Measurements from ENCODE around the gene CBARP. TPM values are rescaled to one million over a fixed set of nuclear protein-coding genes. Genes with fewer than 3 reads are reported as not detected.

Gene CBARP
- total RNA-seq, 1 experiment from 2014 or later: 1.9 TPM

DNA sequence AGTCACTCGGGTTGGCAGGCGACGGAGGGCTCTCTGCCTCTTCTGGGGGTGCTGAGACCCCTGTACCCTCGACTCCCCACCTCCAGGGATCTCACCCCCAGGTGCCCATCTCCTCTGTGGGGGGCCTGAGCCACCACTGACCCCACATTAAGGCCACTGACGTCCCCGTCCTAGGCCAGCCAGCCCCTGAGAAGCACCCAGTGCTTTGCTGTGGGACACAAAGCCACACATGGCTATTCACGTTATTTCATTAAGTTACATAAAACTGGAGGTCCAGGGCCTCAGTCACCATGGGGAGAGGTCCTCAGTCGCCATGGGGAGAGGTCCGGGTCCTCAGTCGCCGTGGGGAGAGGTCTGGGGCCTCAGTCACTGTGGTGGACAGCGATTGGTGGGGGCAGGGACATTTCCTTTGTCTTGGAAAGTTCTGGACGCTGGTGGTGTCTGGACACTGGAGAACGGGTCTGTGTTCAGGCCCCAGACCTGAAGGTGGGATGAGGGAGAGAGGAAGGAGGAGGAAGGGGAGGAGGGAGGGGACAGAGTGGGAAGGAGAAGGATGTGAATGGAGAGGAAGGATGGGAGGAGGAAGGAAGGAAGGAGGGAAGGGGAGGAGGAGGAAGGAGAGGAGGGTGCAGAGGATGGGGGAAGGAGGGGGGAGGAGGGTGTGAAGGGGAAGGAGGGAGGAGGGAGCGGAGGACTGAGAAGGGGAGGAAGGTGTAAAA is 43.9 kb upstream of the CBARP start:
- CTCF ChIA-PET: no interaction called here
- 0 out of 2 replicates have a peak, but pooled peaks cover 3% of the 10 kb centered on the region for H3K27me3 ChIP-seq (ENCODE audit: insufficient read depth, low read depth)
- H3K9me3 ChIP-seq (ENCODE audit: insufficient read depth, low read depth): no peaks in the 10 kb centered on the region
- POLR2A ChIA-PET (ENCODE audit: unreplicated experiment): no interaction called here
- TF ChIP-seq CTCF (conservative IDR thresholded peaks at IDR 0.05): no peak
- no peak for TF ChIP-seq EZH2 (IDR thresholded peaks at IDR 0.05; ENCODE audit: low read depth)
- H4K20me1 ChIP-seq (ENCODE audit: insufficient read depth): peaks cover 5% of the 10 kb centered on the region
- peaks cover 14% of the 10 kb centered on the region; the same call in 1 of the 2 replicates for H3F3A ChIP-seq (ENCODE audit: insufficient read depth, low read depth)
- H3K27ac ChIP-seq: no peak overlapping the region
- no peak overlapping the region for H3K4me2 ChIP-seq
- H2AFZ ChIP-seq: no peak overlapping the region
- no peaks in the 10 kb centered on the region for H3K36me3 ChIP-seq (ENCODE audit: low read depth)
- H3K4me3 ChIP-seq: no peak overlapping the region
- no peak for DNase-seq
- no peaks in the 10 kb centered on the region for H3K4me1 ChIP-seq (replicated peaks; ENCODE audit: insufficient read depth)
- BruUV-seq (replicated peaks): no TSS peak
- peaks cover 5% of the 10 kb centered on the region for H3K79me2 ChIP-seq (ENCODE audit: low read depth)
- intact Hi-C loops (cut with micrococcal nuclease; ENCODE audit: unreplicated experiment): no loop called here
- H3K9me2 ChIP-seq (ENCODE audit: insufficient read depth): no peaks in the 10 kb centered on the region

- Histone ChIP-seq H3K79me2 (ENCODE audit: low read depth) (peaks cover 13% of the 10 kb centered on the region), H3K4me1 (replicated peaks; ENCODE audit: insufficient read depth) (no peaks in the 10 kb centered on the region), H3K4me2 (no peak overlapping the region), H2AFZ (no peak overlapping the region), H3K9me3 (ENCODE audit: insufficient read depth, low read depth) (no peaks in the 10 kb centered on the region), H4K20me1 (ENCODE audit: insufficient read depth) (peaks cover 5% of the 10 kb centered on the region), H3K9me2 (ENCODE audit: insufficient read depth) (no peaks in the 10 kb centered on the region), H3K36me3 (ENCODE audit: low read depth) (no peaks in the 10 kb centered on the region), H3K27me3 (ENCODE audit: insufficient read depth, low read depth) (no peaks in the 10 kb centered on the region), H3F3A (ENCODE audit: insufficient read depth, low read depth) (peaks cover 14% of the 10 kb centered on the region; the same call in 1 of the 2 replicates), H3K27ac (no peak overlapping the region), H3K4me3 (no peak overlapping the region)
- BruUV-seq (replicated peaks): no TSS peak
- POLR2A ChIA-PET (ENCODE audit: unreplicated experiment): no interaction called here
- CTCF ChIA-PET: interaction anchor here (0.7 kb wide), 1 partner anchor 40 kb away, joined by 3 read pairs; no protein-coding TSS in a partner anchor
- TF ChIP-seq CTCF (conservative IDR thresholded peaks at IDR 0.05) (no peak), EZH2 (IDR thresholded peaks at IDR 0.05; ENCODE audit: low read depth) (no peak)
- no peak for DNase-seq
- intact Hi-C loops (cut with micrococcal nuclease; ENCODE audit: unreplicated experiment): no loop called here
These were observed 43.1 kb upstream of the CBARP start for GRCh38 chr19:1280636-1281568.

DNA sequence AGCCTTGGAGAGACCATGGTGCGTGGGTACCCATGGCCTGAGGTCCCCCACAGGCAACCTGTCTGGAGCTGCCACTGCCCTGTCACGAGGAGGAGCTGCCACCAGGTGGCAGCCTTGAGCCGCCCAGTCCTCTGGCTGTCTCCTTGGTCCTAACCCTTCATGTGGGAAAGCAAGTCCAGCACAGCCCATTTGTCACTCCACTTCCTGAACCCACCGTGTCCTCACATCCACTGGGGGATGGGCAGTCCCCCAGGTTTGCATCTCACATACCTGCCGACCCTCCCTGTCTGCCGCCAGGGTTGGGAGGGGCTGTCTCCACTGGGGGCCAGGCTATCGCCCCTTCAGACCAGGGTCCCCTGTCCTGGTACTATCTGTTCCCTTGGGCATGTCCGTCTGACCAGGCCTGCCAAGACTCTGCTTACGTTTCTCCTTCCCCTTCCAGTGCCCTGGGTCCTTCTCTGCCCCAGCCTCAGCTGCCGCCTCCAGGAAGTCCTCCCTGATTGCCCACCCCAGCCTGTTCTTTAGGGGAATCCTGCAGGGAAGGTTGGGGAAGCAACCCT is 42.1 kb upstream of the CBARP start:
- Histone ChIP-seq H3K9me3 (ENCODE audit: insufficient read depth, low read depth) (no peaks in the 10 kb centered on the region), H3K4me1 (replicated peaks; ENCODE audit: insufficient read depth) (no peaks in the 10 kb centered on the region), H3K4me3 (no peak overlapping the region), H3K27me3 (ENCODE audit: insufficient read depth, low read depth) (no peaks in the 10 kb centered on the region), H3K4me2 (no peak overlapping the region), H3F3A (ENCODE audit: insufficient read depth, low read depth) (peaks cover 14% of the 10 kb centered on the region; the same call in 1 of the 2 replicates), H2AFZ (no peak overlapping the region), H3K27ac (no peak overlapping the region), H3K36me3 (ENCODE audit: low read depth) (no peaks in the 10 kb centered on the region), H4K20me1 (ENCODE audit: insufficient read depth) (peaks cover 5% of the 10 kb centered on the region), H3K9me2 (ENCODE audit: insufficient read depth) (no peaks in the 10 kb centered on the region), H3K79me2 (ENCODE audit: low read depth) (peaks cover 13% of the 10 kb centered on the region)
- intact Hi-C loops (cut with micrococcal nuclease; ENCODE audit: unreplicated experiment): loop anchor here (2.0 to 5.0 kb wide), 2 partner anchors 93 to 392 kb away; no protein-coding TSS in a partner anchor
- POLR2A ChIA-PET (ENCODE audit: unreplicated experiment): interaction anchor here (0.5 to 0.7 kb wide), 3 partner anchors 11 to 534 kb away, joined by 3 to 8 read pairs (median 3); partner anchors contain the start of gene CIRBP
- TF ChIP-seq EZH2 (IDR thresholded peaks at IDR 0.05; ENCODE audit: low read depth) (no peak), CTCF (conservative IDR thresholded peaks at IDR 0.05) (peak; percentile 83)
- BruUV-seq (replicated peaks): no TSS peak
- CTCF ChIA-PET: interaction anchor here (0.6 kb wide), 1 partner anchor 397 kb away, joined by 3 read pairs; no protein-coding TSS in a partner anchor
- peak; percentile 48 to 77 for DNase-seq

All from PC-9 (cell line).